Measurements from ENCODE around the gene EPHB1. TPM values are rescaled to one million over a fixed set of nuclear protein-coding genes. Genes with fewer than 3 reads are reported as not detected.

Gene EPHB1
- total RNA-seq, 1 experiment from 2014 or later: 7.0 TPM

DNA sequence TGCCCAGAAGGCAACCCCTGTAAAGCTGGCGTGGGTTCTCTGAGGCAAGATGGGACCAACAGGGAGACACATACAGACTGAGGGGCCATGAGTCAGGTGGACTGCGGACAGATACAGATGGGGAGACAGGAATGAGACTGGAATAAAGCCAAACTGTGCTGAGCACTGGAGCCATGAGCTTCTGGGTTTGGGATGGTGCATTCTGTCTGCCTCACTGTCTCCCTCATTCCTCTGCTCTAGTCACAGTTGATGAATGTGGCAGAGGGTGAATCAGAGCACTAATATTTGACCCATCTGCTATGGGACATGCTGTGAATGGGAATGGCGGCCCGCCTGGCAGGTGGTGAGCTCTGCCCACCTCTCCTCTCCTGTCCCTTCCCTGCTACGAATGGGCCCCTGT is 262.9 kb downstream of the EPHB1 start (continued):
- TF ChIP-seq, protein P1, sequence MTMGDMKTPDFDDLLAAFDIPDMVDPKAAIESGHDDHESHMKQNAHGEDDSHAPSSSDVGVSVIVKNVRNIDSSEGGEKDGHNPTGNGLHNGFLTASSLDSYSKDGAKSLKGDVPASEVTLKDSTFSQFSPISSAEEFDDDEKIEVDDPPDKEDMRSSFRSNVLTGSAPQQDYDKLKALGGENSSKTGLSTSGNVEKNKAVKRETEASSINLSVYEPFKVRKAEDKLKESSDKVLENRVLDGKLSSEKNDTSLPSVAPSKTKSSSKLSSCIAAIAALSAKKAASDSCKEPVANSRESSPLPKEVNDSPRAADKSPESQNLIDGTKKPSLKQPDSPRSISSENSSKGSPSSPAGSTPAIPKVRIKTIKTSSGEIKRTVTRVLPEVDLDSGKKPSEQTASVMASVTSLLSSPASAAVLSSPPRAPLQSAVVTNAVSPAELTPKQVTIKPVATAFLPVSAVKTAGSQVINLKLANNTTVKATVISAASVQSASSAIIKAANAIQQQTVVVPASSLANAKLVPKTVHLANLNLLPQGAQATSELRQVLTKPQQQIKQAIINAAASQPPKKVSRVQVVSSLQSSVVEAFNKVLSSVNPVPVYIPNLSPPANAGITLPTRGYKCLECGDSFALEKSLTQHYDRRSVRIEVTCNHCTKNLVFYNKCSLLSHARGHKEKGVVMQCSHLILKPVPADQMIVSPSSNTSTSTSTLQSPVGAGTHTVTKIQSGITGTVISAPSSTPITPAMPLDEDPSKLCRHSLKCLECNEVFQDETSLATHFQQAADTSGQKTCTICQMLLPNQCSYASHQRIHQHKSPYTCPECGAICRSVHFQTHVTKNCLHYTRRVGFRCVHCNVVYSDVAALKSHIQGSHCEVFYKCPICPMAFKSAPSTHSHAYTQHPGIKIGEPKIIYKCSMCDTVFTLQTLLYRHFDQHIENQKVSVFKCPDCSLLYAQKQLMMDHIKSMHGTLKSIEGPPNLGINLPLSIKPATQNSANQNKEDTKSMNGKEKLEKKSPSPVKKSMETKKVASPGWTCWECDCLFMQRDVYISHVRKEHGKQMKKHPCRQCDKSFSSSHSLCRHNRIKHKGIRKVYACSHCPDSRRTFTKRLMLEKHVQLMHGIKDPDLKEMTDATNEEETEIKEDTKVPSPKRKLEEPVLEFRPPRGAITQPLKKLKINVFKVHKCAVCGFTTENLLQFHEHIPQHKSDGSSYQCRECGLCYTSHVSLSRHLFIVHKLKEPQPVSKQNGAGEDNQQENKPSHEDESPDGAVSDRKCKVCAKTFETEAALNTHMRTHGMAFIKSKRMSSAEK (CRISPR knock-in tag; IDR thresholded peaks at IDR 0.05; ENCODE audit: borderline replicate concordance): no peak
- TF ChIP-seq ATF1 (CRISPR knock-in tag; IDR thresholded peaks at IDR 0.05): no peak
- TF ChIP-seq, protein P2, sequence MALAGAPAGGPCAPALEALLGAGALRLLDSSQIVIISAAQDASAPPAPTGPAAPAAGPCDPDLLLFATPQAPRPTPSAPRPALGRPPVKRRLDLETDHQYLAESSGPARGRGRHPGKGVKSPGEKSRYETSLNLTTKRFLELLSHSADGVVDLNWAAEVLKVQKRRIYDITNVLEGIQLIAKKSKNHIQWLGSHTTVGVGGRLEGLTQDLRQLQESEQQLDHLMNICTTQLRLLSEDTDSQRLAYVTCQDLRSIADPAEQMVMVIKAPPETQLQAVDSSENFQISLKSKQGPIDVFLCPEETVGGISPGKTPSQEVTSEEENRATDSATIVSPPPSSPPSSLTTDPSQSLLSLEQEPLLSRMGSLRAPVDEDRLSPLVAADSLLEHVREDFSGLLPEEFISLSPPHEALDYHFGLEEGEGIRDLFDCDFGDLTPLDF (CRISPR knock-in tag; IDR thresholded peaks at IDR 0.05): no peak
- TF ChIP-seq CBFB (CRISPR knock-in tag; IDR thresholded peaks at IDR 0.05; ENCODE audit: low read depth): no peak

DNA sequence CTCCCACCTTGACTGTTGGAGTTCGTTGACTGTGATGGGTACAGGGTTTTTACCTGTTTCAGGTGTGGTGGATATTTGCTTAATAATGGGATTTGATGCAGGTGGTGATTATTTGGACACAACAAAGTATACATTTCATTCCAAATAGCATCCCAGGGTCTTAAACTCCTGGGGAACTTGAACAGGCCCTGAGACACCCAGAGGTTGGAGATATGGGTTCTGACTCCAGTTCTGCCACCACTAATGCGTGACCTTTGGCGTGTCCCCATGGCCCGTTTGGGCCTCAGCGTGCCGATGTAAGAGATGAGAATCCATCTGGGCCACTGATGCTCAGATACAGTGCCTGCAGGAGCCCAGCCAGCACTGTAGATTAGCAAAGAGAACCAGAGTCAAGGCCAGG is 264.5 kb downstream of the EPHB1 start:
- CTCF ChIA-PET: no interaction called here
- Mint-ChIP-seq H3K4me3 (no peak overlapping the region), H3K36me3 (peaks cover 20% of the 10 kb centered on the region), H3K27me3 (ENCODE audit: low read depth) (no peaks in the 10 kb centered on the region; the same call in 1 of the 2 replicates), H3K4me1 (no peaks in the 10 kb centered on the region), H3K27ac (no peak overlapping the region), H3K9me3 (peaks cover 28% of the 10 kb centered on the region)
- DNase-seq (ENCODE audit: low spot score) (no peak), ATAC-seq (no peak)
- POLR2A ChIA-PET: no interaction called here
- TF ChIP-seq GTF2I (CRISPR knock-in tag; conservative IDR thresholded peaks at IDR 0.05): no peak
- TF ChIP-seq EMX1 (CRISPR knock-in tag; IDR thresholded peaks at IDR 0.05): no peak
- TF ChIP-seq OVOL2 (CRISPR knock-in tag; IDR thresholded peaks at IDR 0.05; ENCODE audit: borderline replicate concordance): no peak
- TF ChIP-seq, protein P3, sequence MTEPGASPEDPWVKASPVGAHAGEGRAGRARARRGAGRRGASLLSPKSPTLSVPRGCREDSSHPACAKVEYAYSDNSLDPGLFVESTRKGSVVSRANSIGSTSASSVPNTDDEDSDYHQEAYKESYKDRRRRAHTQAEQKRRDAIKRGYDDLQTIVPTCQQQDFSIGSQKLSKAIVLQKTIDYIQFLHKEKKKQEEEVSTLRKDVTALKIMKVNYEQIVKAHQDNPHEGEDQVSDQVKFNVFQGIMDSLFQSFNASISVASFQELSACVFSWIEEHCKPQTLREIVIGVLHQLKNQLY (CRISPR knock-in tag; IDR thresholded peaks at IDR 0.05): no peak
- no peak for TF ChIP-seq GRHL2 (CRISPR knock-in tag; IDR thresholded peaks at IDR 0.05; ENCODE audit: insufficient replicate concordance, severe bottlenecking)
- TF ChIP-seq, protein P4, sequence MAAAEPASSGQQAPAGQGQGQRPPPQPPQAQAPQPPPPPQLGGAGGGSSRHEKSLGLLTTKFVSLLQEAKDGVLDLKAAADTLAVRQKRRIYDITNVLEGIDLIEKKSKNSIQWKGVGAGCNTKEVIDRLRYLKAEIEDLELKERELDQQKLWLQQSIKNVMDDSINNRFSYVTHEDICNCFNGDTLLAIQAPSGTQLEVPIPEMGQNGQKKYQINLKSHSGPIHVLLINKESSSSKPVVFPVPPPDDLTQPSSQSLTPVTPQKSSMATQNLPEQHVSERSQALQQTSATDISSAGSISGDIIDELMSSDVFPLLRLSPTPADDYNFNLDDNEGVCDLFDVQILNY (CRISPR knock-in tag; IDR thresholded peaks at IDR 0.05): no peak
- TF ChIP-seq, protein P1 (CRISPR knock-in tag; IDR thresholded peaks at IDR 0.05; ENCODE audit: borderline replicate concordance): no peak
